GM23338 (cell line): ENCODE data around the gene SYT2. TPM values are rescaled to one million over a fixed set of nuclear protein-coding genes. Genes with fewer than 3 reads are reported as not detected.

Experiments used
- ATAC-seq: fragments of 200-7000 bp; cut with Tn5 transposase; 3 replicates; pipeline ENCODE4 v1.9.1; 2020
- DNase-seq: peaks from one replicate; pipeline ENCODE4 v3.0.0-alpha.2; 2015; ENCODE audit warnings: low spot score
- H2AFZ ChIP-seq: fragments of 200-600 bp; sonication (generic); 2 replicates; pipeline ENCODE4 v1.8.0; 2016; ENCODE audit warnings: antibody characterized with exemption, mild to moderate bottlenecking, moderate library complexity
- H3F3A ChIP-seq: fragments of 200-600 bp; sonication (generic); replicated peaks from 2 replicates; pipeline ENCODE4 v1.8.0; 2017; ENCODE audit warnings: antibody characterized with exemption, mixed run types, low read depth
- H3K27ac ChIP-seq: fragments of 200-600 bp; sonication (generic); 2 replicates; pipeline ENCODE4 v1.6.1; 2016; ENCODE audit warnings: low read depth
- H3K27me3 ChIP-seq: fragments of 200-600 bp; sonication (generic); 2 replicates; pipeline ENCODE4 v1.8.0; 2016; ENCODE audit warnings: mild to moderate bottlenecking, mixed run types, moderate library complexity; ENCODE audit not compliant: insufficient read depth
- H3K36me3 ChIP-seq: fragments of 200-600 bp; sonication (generic); 2 replicates; pipeline ENCODE4 v1.8.0; 2016; ENCODE audit warnings: mild to moderate bottlenecking; ENCODE audit not compliant: insufficient read depth
- H3K4me1 ChIP-seq: fragments of 200-600 bp; sonication (generic); 2 replicates; pipeline ENCODE4 v1.8.0; 2016; ENCODE audit warnings: mild to moderate bottlenecking, moderate library complexity; ENCODE audit not compliant: insufficient read depth
- H3K4me2 ChIP-seq: fragments of 200-600 bp; sonication (generic); 2 replicates; pipeline ENCODE4 v1.7.1; 2017; ENCODE audit warnings: mixed run types
- H3K4me3 ChIP-seq: fragments of 200-600 bp; sonication (generic); 2 replicates; pipeline ENCODE4 v1.6.1; 2016; ENCODE audit warnings: mixed run types
- H3K79me2 ChIP-seq: fragments of 200-600 bp; sonication (generic); replicated peaks from 2 replicates; pipeline ENCODE4 v1.8.0; 2017; ENCODE audit warnings: mild to moderate bottlenecking; ENCODE audit not compliant: insufficient read depth
- H3K9me2 ChIP-seq: fragments of 200-600 bp; sonication (generic); 2 replicates; pipeline ENCODE4 v1.8.0; 2017; ENCODE audit not compliant: insufficient read depth
- H4K20me1 ChIP-seq: fragments of 200-600 bp; sonication (generic); replicated peaks from 2 replicates; pipeline ENCODE4 v1.8.0; 2017; ENCODE audit warnings: mild to moderate bottlenecking; ENCODE audit not compliant: insufficient read depth
- H3K27ac Mint-ChIP-seq: 2 replicates; pipeline ENCODE4 v1.8.0; 2020; ENCODE audit warnings: inconsistent platforms, mild to moderate bottlenecking, moderate library complexity, mixed read lengths
- H3K27me3 Mint-ChIP-seq: 3 replicates; pipeline ENCODE4 v1.8.0; 2022; ENCODE audit warnings: low read depth, mild to moderate bottlenecking, moderate library complexity, mixed read lengths, inconsistent platforms; ENCODE audit not compliant: insufficient read depth, poor library complexity
- H3K36me3 Mint-ChIP-seq: 3 replicates; pipeline ENCODE4 v1.8.0; 2021; ENCODE audit warnings: low read depth, mild to moderate bottlenecking, inconsistent platforms, moderate library complexity, mixed read lengths
- H3K4me1 Mint-ChIP-seq: 3 replicates; pipeline ENCODE4 v1.8.0; 2020; ENCODE audit warnings: mild to moderate bottlenecking, inconsistent platforms, mixed read lengths
- H3K4me3 Mint-ChIP-seq: 3 replicates; pipeline ENCODE4 v1.8.0; 2021; ENCODE audit warnings: moderate library complexity, mild to moderate bottlenecking, inconsistent platforms, mixed read lengths
- H3K9me3 Mint-ChIP-seq: 3 replicates; pipeline ENCODE4 v1.8.0; 2020; ENCODE audit warnings: moderate library complexity, mild to moderate bottlenecking, inconsistent platforms, mixed read lengths
- CREB1 ChIP-seq: fragments of 250-450 bp; sonication (Bioruptor Pico); IDR thresholded peaks from 2 replicates; pipeline ENCODE4 v1.5.0; 2020; ENCODE audit warnings: low read depth, mild to moderate bottlenecking, moderate library complexity
- EZH2 ChIP-seq: fragments of 200-600 bp; sonication (generic); IDR thresholded peaks from one replicate; pipeline ENCODE4 v1.8.0; 2017; ENCODE audit warnings: antibody characterized with exemption, mild to moderate bottlenecking, low read depth; ENCODE audit not compliant: unreplicated experiment
- EZH2phosphoT487 ChIP-seq: fragments of 200-600 bp; sonication (generic); IDR thresholded peaks from one replicate; pipeline ENCODE4 v1.8.1; 2018; ENCODE audit warnings: antibody characterized with exemption; ENCODE audit not compliant: unreplicated experiment
- JUNB ChIP-seq: IDR thresholded peaks from one replicate; pipeline ENCODE4 v1.6.1; 2016; ENCODE audit warnings: antibody characterized with exemption; ENCODE audit not compliant: unreplicated experiment
- NANOG ChIP-seq: IDR thresholded peaks from 2 replicates; pipeline ENCODE4 v1.6.1; 2016; ENCODE audit warnings: antibody characterized with exemption, borderline replicate concordance
- POLR2AphosphoS5 ChIP-seq: IDR thresholded peaks from 2 replicates; pipeline ENCODE4 v1.6.1; 2016; ENCODE audit warnings: antibody characterized with exemption, low read depth
- REST ChIP-seq: IDR thresholded peaks from one replicate; pipeline ENCODE4 v1.6.1; 2018; ENCODE audit warnings: antibody characterized with exemption; ENCODE audit not compliant: unreplicated experiment
- STAT1 ChIP-seq: IDR thresholded peaks from one replicate; pipeline ENCODE4 v1.6.1; 2016; ENCODE audit warnings: antibody characterized with exemption; ENCODE audit not compliant: unreplicated experiment
- ZNF114 ChIP-seq: fragments of 250-450 bp; sonication (Bioruptor Pico); IDR thresholded peaks from 2 replicates; pipeline ENCODE4 v1.5.0; 2020; ENCODE audit warnings: mild to moderate bottlenecking, moderate library complexity
- ZNF331 ChIP-seq: fragments of 250-450 bp; sonication (Bioruptor Pico); IDR thresholded peaks from 2 replicates; pipeline ENCODE4 v1.5.0; 2020; ENCODE audit warnings: low read depth, mild to moderate bottlenecking, moderate library complexity
- polyA plus RNA-seq: library from polyadenylated mRNA; unstranded; fragments of >200 nt; fragmentation: Nextera tagmentation; extraction: Ambion mirVana; gene quantifications from 2 replicates; pipeline ENCODE4 v1.2.1, GENCODE V29; 2016
- total RNA-seq: library from RNA; depleted of rRNA; stranded (reverse); fragments of >200 nt; shearing (Covaris generic); gene quantifications from 2 replicates; pipeline ENCODE4 v1.2.3, GENCODE V29; 2014
- TF ChIP-seq, protein P1 (sequence below): IDR thresholded peaks from 2 replicates; pipeline ENCODE4 v1.6.1; 2016; ENCODE audit warnings: antibody characterized with exemption
- TF ChIP-seq, protein P2 (sequence below), 2 experiments: fragments of 200-600 bp in 1 of 2; sonication (generic) in 1 of 2; conservative IDR thresholded peaks; 2 replicates each; pipeline versions ENCODE4 v1.5.1 to v1.6.1; 2016 to 2017; ENCODE audit warnings: antibody characterized with exemption in 2 of 2, low read depth in 2 of 2, mild to moderate bottlenecking in 2 of 2, moderate library complexity in 1 of 2
- TF ChIP-seq, protein P3 (sequence below): fragments of 250-450 bp; sonication (Bioruptor Pico); IDR thresholded peaks from 2 replicates; pipeline ENCODE4 v1.5.0; 2020; ENCODE audit warnings: mild to moderate bottlenecking, moderate library complexity

SYT2 gene
- total and polyA plus RNA-seq, 2 experiments from 2014 or later = 2.4 to 12.5 TPM

GRCh38 chr1:202664083-202664482 lies 46.2 kb downstream of the SYT2 start:
- H3K9me2 ChIP-seq = no peaks in the 10 kb centered on the region

More at GRCh38 chr1:202664083-202664482, 46.2 kb downstream of the SYT2 start:
- no peak for ATAC-seq
- Histone ChIP-seq H3K79me2 (no peaks in the 10 kb centered on the region), H3K4me1 (no peaks in the 10 kb centered on the region), H3K36me3 (no peaks in the 10 kb centered on the region), H3K4me3 (no peak overlapping the region), H3K27ac (no peak overlapping the region), H3K4me2 (no peak overlapping the region), H2AFZ (no peak overlapping the region), H4K20me1 (no peaks in the 10 kb centered on the region; the same call in 1 of the 2 replicates), H3K27me3 (no peaks in the 10 kb centered on the region), H3F3A (no peaks in the 10 kb centered on the region)
- TF ChIP-seq EZH2phosphoT487 = no peak
- TF ChIP-seq, protein P1, sequence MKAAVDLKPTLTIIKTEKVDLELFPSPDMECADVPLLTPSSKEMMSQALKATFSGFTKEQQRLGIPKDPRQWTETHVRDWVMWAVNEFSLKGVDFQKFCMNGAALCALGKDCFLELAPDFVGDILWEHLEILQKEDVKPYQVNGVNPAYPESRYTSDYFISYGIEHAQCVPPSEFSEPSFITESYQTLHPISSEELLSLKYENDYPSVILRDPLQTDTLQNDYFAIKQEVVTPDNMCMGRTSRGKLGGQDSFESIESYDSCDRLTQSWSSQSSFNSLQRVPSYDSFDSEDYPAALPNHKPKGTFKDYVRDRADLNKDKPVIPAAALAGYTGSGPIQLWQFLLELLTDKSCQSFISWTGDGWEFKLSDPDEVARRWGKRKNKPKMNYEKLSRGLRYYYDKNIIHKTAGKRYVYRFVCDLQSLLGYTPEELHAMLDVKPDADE = no peak
- TF ChIP-seq, protein P2, sequence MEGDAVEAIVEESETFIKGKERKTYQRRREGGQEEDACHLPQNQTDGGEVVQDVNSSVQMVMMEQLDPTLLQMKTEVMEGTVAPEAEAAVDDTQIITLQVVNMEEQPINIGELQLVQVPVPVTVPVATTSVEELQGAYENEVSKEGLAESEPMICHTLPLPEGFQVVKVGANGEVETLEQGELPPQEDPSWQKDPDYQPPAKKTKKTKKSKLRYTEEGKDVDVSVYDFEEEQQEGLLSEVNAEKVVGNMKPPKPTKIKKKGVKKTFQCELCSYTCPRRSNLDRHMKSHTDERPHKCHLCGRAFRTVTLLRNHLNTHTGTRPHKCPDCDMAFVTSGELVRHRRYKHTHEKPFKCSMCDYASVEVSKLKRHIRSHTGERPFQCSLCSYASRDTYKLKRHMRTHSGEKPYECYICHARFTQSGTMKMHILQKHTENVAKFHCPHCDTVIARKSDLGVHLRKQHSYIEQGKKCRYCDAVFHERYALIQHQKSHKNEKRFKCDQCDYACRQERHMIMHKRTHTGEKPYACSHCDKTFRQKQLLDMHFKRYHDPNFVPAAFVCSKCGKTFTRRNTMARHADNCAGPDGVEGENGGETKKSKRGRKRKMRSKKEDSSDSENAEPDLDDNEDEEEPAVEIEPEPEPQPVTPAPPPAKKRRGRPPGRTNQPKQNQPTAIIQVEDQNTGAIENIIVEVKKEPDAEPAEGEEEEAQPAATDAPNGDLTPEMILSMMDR (conservative IDR thresholded peaks at IDR 0.05; ENCODE audit: low read depth in 2 of 2) = no peak
- no peak for TF ChIP-seq POLR2AphosphoS5
- no peak for TF ChIP-seq ZNF114 (CRISPR knock-in tag)
- TF ChIP-seq CREB1 (CRISPR knock-in tag) = no peak
- TF ChIP-seq JUNB = no peak
- TF ChIP-seq REST = no peak
- no peak for TF ChIP-seq ZNF331 (CRISPR knock-in tag)
- TF ChIP-seq STAT1 = no peak
- TF ChIP-seq EZH2 = no peak
- TF ChIP-seq, protein P3, sequence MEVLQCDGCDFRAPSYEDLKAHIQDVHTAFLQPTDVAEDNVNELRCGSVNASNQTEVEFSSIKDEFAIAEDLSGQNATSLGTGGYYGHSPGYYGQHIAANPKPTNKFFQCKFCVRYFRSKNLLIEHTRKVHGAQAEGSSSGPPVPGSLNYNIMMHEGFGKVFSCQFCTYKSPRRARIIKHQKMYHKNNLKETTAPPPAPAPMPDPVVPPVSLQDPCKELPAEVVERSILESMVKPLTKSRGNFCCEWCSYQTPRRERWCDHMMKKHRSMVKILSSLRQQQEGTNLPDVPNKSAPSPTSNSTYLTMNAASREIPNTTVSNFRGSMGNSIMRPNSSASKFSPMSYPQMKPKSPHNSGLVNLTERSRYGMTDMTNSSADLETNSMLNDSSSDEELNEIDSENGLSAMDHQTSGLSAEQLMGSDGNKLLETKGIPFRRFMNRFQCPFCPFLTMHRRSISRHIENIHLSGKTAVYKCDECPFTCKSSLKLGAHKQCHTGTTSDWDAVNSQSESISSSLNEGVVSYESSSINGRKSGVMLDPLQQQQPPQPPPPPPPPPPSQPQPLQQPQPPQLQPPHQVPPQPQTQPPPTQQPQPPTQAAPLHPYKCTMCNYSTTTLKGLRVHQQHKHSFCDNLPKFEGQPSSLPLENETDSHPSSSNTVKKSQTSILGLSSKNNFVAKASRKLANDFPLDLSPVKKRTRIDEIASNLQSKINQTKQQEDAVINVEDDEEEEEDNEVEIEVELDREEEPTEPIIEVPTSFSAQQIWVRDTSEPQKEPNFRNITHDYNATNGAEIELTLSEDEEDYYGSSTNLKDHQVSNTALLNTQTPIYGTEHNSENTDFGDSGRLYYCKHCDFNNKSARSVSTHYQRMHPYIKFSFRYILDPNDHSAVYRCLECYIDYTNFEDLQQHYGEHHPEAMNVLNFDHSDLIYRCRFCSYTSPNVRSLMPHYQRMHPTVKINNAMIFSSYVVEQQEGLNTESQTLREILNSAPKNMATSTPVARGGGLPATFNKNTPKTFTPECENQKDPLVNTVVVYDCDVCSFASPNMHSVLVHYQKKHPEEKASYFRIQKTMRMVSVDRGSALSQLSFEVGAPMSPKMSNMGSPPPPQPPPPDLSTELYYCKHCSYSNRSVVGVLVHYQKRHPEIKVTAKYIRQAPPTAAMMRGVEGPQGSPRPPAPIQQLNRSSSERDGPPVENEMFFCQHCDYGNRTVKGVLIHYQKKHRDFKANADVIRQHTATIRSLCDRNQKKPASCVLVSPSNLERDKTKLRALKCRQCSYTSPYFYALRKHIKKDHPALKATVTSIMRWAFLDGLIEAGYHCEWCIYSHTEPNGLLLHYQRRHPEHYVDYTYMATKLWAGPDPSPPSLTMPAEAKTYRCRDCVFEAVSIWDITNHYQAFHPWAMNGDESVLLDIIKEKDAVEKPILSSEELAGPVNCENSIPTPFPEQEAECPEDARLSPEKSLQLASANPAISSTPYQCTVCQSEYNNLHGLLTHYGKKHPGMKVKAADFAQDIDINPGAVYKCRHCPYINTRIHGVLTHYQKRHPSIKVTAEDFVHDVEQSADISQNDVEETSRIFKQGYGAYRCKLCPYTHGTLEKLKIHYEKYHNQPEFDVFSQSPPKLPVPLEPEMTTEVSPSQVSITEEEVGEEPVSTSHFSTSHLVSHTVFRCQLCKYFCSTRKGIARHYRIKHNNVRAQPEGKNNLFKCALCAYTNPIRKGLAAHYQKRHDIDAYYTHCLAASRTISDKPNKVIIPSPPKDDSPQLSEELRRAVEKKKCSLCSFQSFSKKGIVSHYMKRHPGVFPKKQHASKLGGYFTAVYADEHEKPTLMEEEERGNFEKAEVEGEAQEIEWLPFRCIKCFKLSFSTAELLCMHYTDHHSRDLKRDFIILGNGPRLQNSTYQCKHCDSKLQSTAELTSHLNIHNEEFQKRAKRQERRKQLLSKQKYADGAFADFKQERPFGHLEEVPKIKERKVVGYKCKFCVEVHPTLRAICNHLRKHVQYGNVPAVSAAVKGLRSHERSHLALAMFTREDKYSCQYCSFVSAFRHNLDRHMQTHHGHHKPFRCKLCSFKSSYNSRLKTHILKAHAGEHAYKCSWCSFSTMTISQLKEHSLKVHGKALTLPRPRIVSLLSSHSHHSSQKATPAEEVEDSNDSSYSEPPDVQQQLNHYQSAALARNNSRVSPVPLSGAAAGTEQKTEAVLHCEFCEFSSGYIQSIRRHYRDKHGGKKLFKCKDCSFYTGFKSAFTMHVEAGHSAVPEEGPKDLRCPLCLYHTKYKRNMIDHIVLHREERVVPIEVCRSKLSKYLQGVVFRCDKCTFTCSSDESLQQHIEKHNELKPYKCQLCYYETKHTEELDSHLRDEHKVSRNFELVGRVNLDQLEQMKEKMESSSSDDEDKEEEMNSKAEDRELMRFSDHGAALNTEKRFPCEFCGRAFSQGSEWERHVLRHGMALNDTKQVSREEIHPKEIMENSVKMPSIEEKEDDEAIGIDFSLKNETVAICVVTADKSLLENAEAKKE = no peak
- no peak for TF ChIP-seq NANOG
- Mint-ChIP-seq H3K4me1 (peaks cover 4% of the 10 kb centered on the region; the same call in 2 of the 3 replicates), H3K27ac (no peak overlapping the region), H3K9me3 (no peaks in the 10 kb centered on the region; the same call in 2 of the 3 replicates), H3K36me3 (no peaks in the 10 kb centered on the region), H3K4me3 (no peak overlapping the region), H3K27me3 (peaks cover 3% of the 10 kb centered on the region)
- DNase-seq = no peak
